Adrenal gland (tissue), 12 donors: ENCODE data around the gene SNCB. TPM values are rescaled to one million over a fixed set of nuclear protein-coding genes. Genes with fewer than 3 reads are reported as not detected.

ENCODE experiments used
- DNase-seq, 7 donors: peaks; one replicate each; pipeline ENCODE4 v3.0.0-alpha.2; 2019 to 2020
- H3K27ac ChIP-seq, 5 donors: fragments of 200-600 bp; sonication (generic) in 4 of 5; 1 replicate in 3 of 5; 2 replicates in 2 of 5; pipeline versions ENCODE4 v1.5.1 to v1.8.0; 2016 to 2020; ENCODE audit warnings: mild to moderate bottlenecking in 1 of 5
- H3K27me3 ChIP-seq: fragments of 200-600 bp; 2 replicates; pipeline ENCODE4 v1.8.0; 2021
- H3K36me3 ChIP-seq, 2 donors: fragments of 200-600 bp; replicated peaks in 1 of 2; 1 replicate in 1 of 2; 2 replicates in 1 of 2; pipeline versions ENCODE4 v1.5.1 to v1.8.0; 2018 to 2022
- H3K4me1 ChIP-seq, 2 donors: fragments of 200-600 bp; replicated peaks in 1 of 2; 1 replicate in 1 of 2; 2 replicates in 1 of 2; pipeline versions ENCODE4 v1.5.1 to v1.8.0; 2018 to 2021
- H3K4me3 ChIP-seq, 4 donors: fragments of 200-600 bp; sonication (generic) in 3 of 4; one replicate each; pipeline ENCODE4 v1.5.1; 2016 to 2018
- H3K9me3 ChIP-seq, 3 donors: fragments of 200-600 bp; sonication (generic) in 1 of 3; replicated peaks in 1 of 3; 1 replicate in 2 of 3; 2 replicates in 1 of 3; pipeline versions ENCODE4 v1.5.1 to v1.8.0; 2016 to 2021
- CTCF ChIP-seq, 6 experiments: fragments of 450-650 bp in 4 of 6; fragments of 200-600 bp in 2 of 6; sonication (generic) in 1 of 6; IDR thresholded peaks; 1 replicate in 5 of 6; 2 replicates in 1 of 6; pipeline versions ENCODE4 v1.5.1 to v1.8.0; 2016 to 2021; ENCODE audit warnings: antibody characterized with exemption in 6 of 6, mild to moderate bottlenecking in 2 of 6, moderate library complexity in 1 of 6
- POLR2A ChIP-seq, 2 donors: fragments of 450-650 bp; IDR thresholded peaks; one replicate each; pipeline ENCODE4 v1.6.1; 2017; ENCODE audit warnings: antibody characterized with exemption in 2 of 2, mild to moderate bottlenecking in 2 of 2, moderate library complexity in 1 of 2
- WGBS, 4 donors: extraction: QIAGEN DNeasy Blood & Tissue Kit in 2 of 4; methylation state at CpG; one replicate each; pipeline versions ENCODE4 v1.1.5 to v1.1.7; 2013 to 2017; 5-methylcytosine and 5-hydroxymethylcytosine counted together
- intact Hi-C, 2 donors: fragments of 100-400 bp; cut with DNase I; formaldehyde crosslinking; loops; one replicate each; pipeline versions ENCODE4 v1.14.1 to v1.15.0; 2022 to 2023
- polyA plus RNA-seq, 3 donors: library from polyadenylated mRNA; stranded (reverse); fragments of 200-250 nt in 2 of 3; fragments of 350-450 nt in 1 of 3; fragmentation: Illumina TruSeq in 1 of 3; extraction: RNeasy Lipid Tissue Mini Kit (QIAGEN cat#74804) in 1 of 3; gene quantifications; one replicate each; pipeline ENCODE4 v1.2.3, GENCODE V29; 2013 to 2014
- total RNA-seq, 9 donors: library from RNA; depleted of rRNA in 4 of 9; stranded (reverse); fragments of >200 nt in 4 of 9; fragments of 120-200 nt in 1 of 9; fragmentation: NEBNext Ultra II Directional in 1 of 9; extraction: Animal tissue kit (Norgen Biotek cat#: 25700) in 1 of 9; gene quantifications; one replicate each; pipeline versions ENCODE4 v1.1.0 to v1.2.4, GENCODE V29; 2013 to 2023
- donor health status: healthy with polysubstance abuse.
- donor health status: Bipolar disorder and iron deficiency.
- donor health status: DM: yes; HTN: yes; CAD: no.
- donor health status: DM: no; HTN: no; CAD: no.
- donor health status: DM: no; HTN: no; CAD: no.
- donor health status: DM: yes; HTN: yes; CAD: no.

SNCB gene
- total and polyA plus RNA-seq, 12 donors = 0.19 to 8.6 (median 1.5) TPM; not detected in 4

GRCh38 chr5:176637556-176637955, 7.2 kb upstream of the SNCB start:
- no peak for DNase-seq
- 26 to 30% (median 28%) methylated on average over 4 of the region's 4 CpGs for WGBS, 4 donors
- intact Hi-C loops = no loop called here
- Histone ChIP-seq H3K4me1 (no peaks in the 10 kb centered on the region), H3K9me3 (no peaks in the 10 kb centered on the region), H3K27me3 (peaks cover 3% of the 10 kb centered on the region), H3K27ac (no peak overlapping the region), H3K36me3 (no peaks in the 10 kb centered on the region), H3K4me3 (no peak overlapping the region)
- TF ChIP-seq CTCF (IDR thresholded peaks at IDR 0.05) = no peak

GRCh38 chr5:176636426-176636825, 6.1 kb upstream of the SNCB start:
- intact Hi-C loops = no loop called here
- DNase-seq = no peak
- Histone ChIP-seq H3K9me3 (no peaks in the 10 kb centered on the region), H3K4me1 (no peaks in the 10 kb centered on the region), H3K36me3 (no peaks in the 10 kb centered on the region), H3K27ac (no peak overlapping the region), H3K27me3 (peaks cover 13% of the 10 kb centered on the region), H3K4me3 (no peak overlapping the region)
- TF ChIP-seq POLR2A (IDR thresholded peaks at IDR 0.05) (no peak), CTCF (IDR thresholded peaks at IDR 0.05) (no peak)
- WGBS, 4 donors = 56 to 84% (median 63%) methylated on average over 8 to 9 of the region's 9 CpGs

GRCh38 chr5:176633598-176633997, 3.3 kb upstream of the SNCB start:
- H3K27me3 ChIP-seq = peaks cover 35% of the 10 kb centered on the region
- H3K9me3 ChIP-seq = no peaks in the 10 kb centered on the region
- no peaks in the 10 kb centered on the region for H3K36me3 ChIP-seq
- H3K4me3 ChIP-seq = no peak overlapping the region
- peaks cover 8 to 16% of the 10 kb centered on the region in 2 donors for H3K4me1 ChIP-seq
- 19 to 35% (median 23%) methylated on average over 6 of the region's 6 CpGs for WGBS, 4 donors
- no peak overlapping the region for H3K27ac ChIP-seq
- no peak for TF ChIP-seq POLR2A (IDR thresholded peaks at IDR 0.05)
- TF ChIP-seq CTCF (IDR thresholded peaks at IDR 0.05) = no peak
- intact Hi-C loops = no loop called here
- no peak for DNase-seq

- no peak overlapping the region for H3K27ac ChIP-seq
- no peaks in the 10 kb centered on the region for H3K36me3 ChIP-seq
- WGBS, 4 donors = 79 to 100% (median 95%) methylated on average over 1 to 2 of the region's 2 CpGs
- H3K9me3 ChIP-seq = no peaks in the 10 kb centered on the region
- TF ChIP-seq CTCF (IDR thresholded peaks at IDR 0.05) (no peak), POLR2A (IDR thresholded peaks at IDR 0.05) (no peak)
- peaks cover 35% of the 10 kb centered on the region for H3K27me3 ChIP-seq
- DNase-seq = no peak
- intact Hi-C loops = no loop called here
- peaks cover 8 to 16% of the 10 kb centered on the region in 2 donors for H3K4me1 ChIP-seq
- no peak overlapping the region for H3K4me3 ChIP-seq
Observed at GRCh38 chr5:176632745-176633144, 2.4 kb upstream of the SNCB start.
